GM12878 (cell line): Measurements from ENCODE around the gene CEBPG. TPM values are rescaled to one million over a fixed set of nuclear protein-coding genes. Genes with fewer than 3 reads are reported as not detected.

Source experiments
- ATAC-seq: fragments of 200-7000 bp; cut with Tn5 transposase; 3 replicates; pipeline ENCODE4 v1.9.1; 2020; ENCODE audit warnings: mild to moderate bottlenecking, moderate library complexity
- BruUV-seq: library from RNA; stranded (reverse); fragments of 400-500 nt; replicated peaks from 2 replicates; lab custom pipeline; 2021; lab: Mats Ljungman, UMichigan
- CTCF ChIA-PET: fragments of 300-600 bp; sonication (Branson Sonifier 250); formaldehyde crosslinking; extraction: SDS; loops from one replicate; lab custom pipeline; 2021; ENCODE audit warnings: inconsistent platforms; lab: Yijun Ruan, JAX
- POLR2A ChIA-PET: fragments of 350-600 bp; formaldehyde crosslinking; extraction: SDS; loops from one replicate; lab custom pipeline; 2021; ENCODE audit warnings: inconsistent platforms; lab: Charles Lee
- RAD21 ChIA-PET: fragments of 300-600 bp; sonication (Branson Sonifier 250); formaldehyde crosslinking; loops from one replicate; lab custom pipeline; 2023; ENCODE audit warnings: antibody characterized with exemption; ENCODE audit not compliant: unreplicated experiment; lab: Charles Lee
- SMC1A ChIA-PET: fragments of 300-600 bp; sonication (Branson Sonifier 250); formaldehyde crosslinking; loops from one replicate; lab custom pipeline; 2023; ENCODE audit not compliant: unreplicated experiment, uncharacterized antibody; lab: Charles Lee
- DNase-seq: peaks from one replicate; pipeline ENCODE4 v3.0.0-alpha.2; 2011; ENCODE audit warnings: low read depth, low spot score
- FAIRE-seq: peaks from 3 replicates; lab custom pipeline; 2011; peaks lifted over from hg19 to GRCh38; lab: Jason Lieb, UNC
- H2AFZ ChIP-seq: 2 replicates; pipeline ENCODE4 v1.6.0; 2011; ENCODE audit warnings: low read depth, low read length, control low read depth; ENCODE audit not compliant: control insufficient read depth
- H3K27ac ChIP-seq: 2 replicates; pipeline ENCODE4 v1.5.1; 2011; ENCODE audit warnings: control low read depth; ENCODE audit not compliant: control insufficient read depth, insufficient read depth
- H3K27me3 ChIP-seq, 2 experiments: replicated peaks in 1 of 2; 2 replicates each; pipeline versions ENCODE4 v1.6.0 to v1.6.1; 2011; ENCODE audit warnings: low read length in 1 of 2; ENCODE audit not compliant: control insufficient read depth in 2 of 2, insufficient read depth in 2 of 2
- H3K36me3 ChIP-seq, 2 experiments: 2 replicates each; pipeline ENCODE4 v1.5.1; 2011; ENCODE audit warnings: low read length in 1 of 2; ENCODE audit not compliant: control insufficient read depth in 2 of 2, insufficient read depth in 2 of 2
- H3K4me1 ChIP-seq: 2 replicates; pipeline ENCODE4 v1.6.1; 2011; ENCODE audit warnings: mild to moderate bottlenecking, low read length, moderate library complexity, mixed read lengths; ENCODE audit not compliant: control insufficient read depth, insufficient read depth
- H3K4me2 ChIP-seq: 2 replicates; pipeline ENCODE4 v1.6.0; 2011; ENCODE audit warnings: control low read depth; ENCODE audit not compliant: control insufficient read depth, insufficient read depth
- H3K4me3 ChIP-seq: fragments of 200-600 bp; sonication (generic); 2 replicates; pipeline ENCODE4 v1.5.1; 2016
- H3K79me2 ChIP-seq: 2 replicates; pipeline ENCODE4 v1.6.0; 2011; ENCODE audit warnings: low read length; ENCODE audit not compliant: control insufficient read depth, insufficient read depth
- H3K9ac ChIP-seq: 2 replicates; pipeline ENCODE4 v1.8.0; 2011; ENCODE audit warnings: low read length, control low read depth, mixed read lengths; ENCODE audit not compliant: control insufficient read depth, insufficient read depth
- H3K9me3 ChIP-seq: replicated peaks from 3 replicates; pipeline ENCODE4 v1.5.1; 2011; ENCODE audit warnings: mild to moderate bottlenecking, low read length; ENCODE audit not compliant: control insufficient read depth, insufficient read depth
- H4K20me1 ChIP-seq: 2 replicates; pipeline ENCODE4 v1.6.0; 2011; ENCODE audit not compliant: control insufficient read depth, insufficient read depth
- JUND ChIP-seq: IDR thresholded peaks from 2 replicates; pipeline ENCODE4 v1.6.1; 2012; ENCODE audit warnings: low read depth, mild to moderate bottlenecking, low read length, improper control_type of control experiment, moderate library complexity
- MAX ChIP-seq: IDR thresholded peaks from 2 replicates; pipeline ENCODE4 v1.6.1; 2012; ENCODE audit warnings: low read depth, low read length, improper control_type of control experiment
- NBN ChIP-seq: fragments of 450-650 bp; IDR thresholded peaks from 2 replicates; pipeline ENCODE4 v1.6.1; 2016
- NFYB ChIP-seq: IDR thresholded peaks from 2 replicates; pipeline ENCODE4 v1.6.1; 2011; ENCODE audit warnings: low read depth, mild to moderate bottlenecking, low read length, improper control_type of control experiment, moderate library complexity; ENCODE audit not compliant: insufficient read depth
- NR2C1 ChIP-seq: fragments of 450-650 bp; IDR thresholded peaks from 2 replicates; pipeline ENCODE4 v1.6.1; 2017; ENCODE audit warnings: antibody characterized with exemption, mild to moderate bottlenecking, moderate library complexity
- RAD21 ChIP-seq: IDR thresholded peaks from 2 replicates; pipeline ENCODE4 v1.6.1; 2011; ENCODE audit warnings: mild to moderate bottlenecking, low read depth, low read length, moderate library complexity; ENCODE audit not compliant: insufficient read depth
- SMAD5 ChIP-seq: IDR thresholded peaks from 2 replicates; pipeline ENCODE4 v1.6.1; 2016; ENCODE audit warnings: antibody characterized with exemption, low read depth
- SUPT20H ChIP-seq: IDR thresholded peaks from 2 replicates; pipeline ENCODE4 v1.6.1; 2011; ENCODE audit warnings: low read depth, mild to moderate bottlenecking, low read length, moderate library complexity, borderline replicate concordance; ENCODE audit not compliant: control insufficient read depth
- TCF7 ChIP-seq: IDR thresholded peaks from 2 replicates; pipeline ENCODE4 v1.6.1; 2014; ENCODE audit warnings: antibody characterized with exemption, borderline replicate concordance
- WRNIP1 ChIP-seq: IDR thresholded peaks from 2 replicates; pipeline ENCODE4 v1.6.1; 2011; ENCODE audit warnings: low read depth, low read length, improper control_type of control experiment, borderline replicate concordance
- YBX1 ChIP-seq: fragments of 450-650 bp; IDR thresholded peaks from 2 replicates; pipeline ENCODE4 v1.6.1; 2016; ENCODE audit warnings: antibody characterized with exemption
- YY1 ChIP-seq: IDR thresholded peaks from 2 replicates; pipeline ENCODE4 v1.6.1; 2011; ENCODE audit warnings: low read depth, mild to moderate bottlenecking, low read length
- ZNF24 ChIP-seq: fragments of 450-650 bp; IDR thresholded peaks from 2 replicates; pipeline ENCODE4 v1.6.1; 2017; ENCODE audit warnings: antibody characterized with exemption, mild to moderate bottlenecking
- WGBS: methylation state at CpG from one replicate; pipeline ENCODE4 v1.1.6; 2016; ENCODE audit warnings: low lambda C conversion rate; ENCODE audit not compliant: insufficient replicate concordance, insufficient coverage; ENCODE audit errors: missing lambda C conversion rate; 5-methylcytosine and 5-hydroxymethylcytosine counted together
- in situ Hi-C: fragments of 300-500 bp; cut with MboI; formaldehyde crosslinking; loops from 9 replicates; pipeline ENCODE4 v1.14.3; 2018; ENCODE audit warnings: mixed read lengths
- intact Hi-C: fragments of 100-400 bp; cut with micrococcal nuclease; formaldehyde crosslinking; loops from one replicate; pipeline ENCODE4 v1.14.2; 2022; ENCODE audit not compliant: unreplicated experiment
- polyA plus RNA-seq, 11 experiments: library from polyadenylated mRNA; depleted of rRNA in 4 of 11; unstranded in 6 of 11; stranded (reverse) in 5 of 11; fragments of >200 nt; fragmentation: Nextera tagmentation in 4 of 11; fragmentation: Illumina TruSeq in 1 of 11; extraction: Ambion mirVana in 4 of 11; extraction: Trizol in 1 of 11; gene quantifications; 1 replicate in 1 of 11; 2 replicates in 10 of 11; pipeline versions ENCODE4 v1.2.1 to v1.2.3, GENCODE V29; 2011 to 2016; ENCODE audit warnings: inconsistent platforms in 2 of 11, missing spikeins in 2 of 11, low read depth in 1 of 11
- total RNA-seq, 4 experiments: library from RNA; depleted of rRNA in 3 of 4; stranded (reverse); fragments of >200 nt in 3 of 4; fragmentation: Illumina TruSeq in 1 of 4; extraction: Trizol in 1 of 4; gene quantifications; 2 replicates each; pipeline versions ENCODE4 v1.2.1 to v1.2.3, GENCODE V29; 2013 to 2021
- TF ChIP-seq, protein P1 (sequence below): IDR thresholded peaks from 2 replicates; pipeline ENCODE4 v1.6.1; 2012; ENCODE audit warnings: mild to moderate bottlenecking, low read depth, low read length

The CEBPG gene
- total and polyA plus RNA-seq, 10 of the 15 experiments (the other 5 are each of a cell fraction or from before 2014, with no cell fraction given) = 5.2 to 22.4 (median 20.0) TPM

- SMC1A ChIA-PET = no interaction called here
- 52% methylated on average over 3 of the region's 3 CpGs for WGBS
- RAD21 ChIA-PET = no interaction called here
- Histone ChIP-seq H3K9ac (no peak overlapping the region), H3K27me3 (no peaks in the 10 kb centered on the region), H3K27ac (no peak overlapping the region), H3K4me3 (no peak overlapping the region), H3K4me1 (no peaks in the 10 kb centered on the region), H2AFZ (no peak overlapping the region), H3K36me3 (no peaks in the 10 kb centered on the region), H3K79me2 (no peaks in the 10 kb centered on the region), H3K9me3 (no peaks in the 10 kb centered on the region), H3K4me2 (no peak overlapping the region), H4K20me1 (no peaks in the 10 kb centered on the region)
- BruUV-seq = no TSS peak
- in situ Hi-C loops = loop anchor here (5.0 kb wide), 1 partner anchor 350 kb away; no protein-coding TSS in a partner anchor
- TF ChIP-seq NFYB = no peak
- TF ChIP-seq RAD21 = no peak
- FAIRE-seq (no peak), DNase-seq (no peak), ATAC-seq (no peak)
- intact Hi-C loops = no loop called here
- POLR2A ChIA-PET = no interaction called here
- CTCF ChIA-PET = no interaction called here
Observed at GRCh38 chr19:33422369-33423180, 49.1 kb downstream of the CEBPG start.

DNA sequence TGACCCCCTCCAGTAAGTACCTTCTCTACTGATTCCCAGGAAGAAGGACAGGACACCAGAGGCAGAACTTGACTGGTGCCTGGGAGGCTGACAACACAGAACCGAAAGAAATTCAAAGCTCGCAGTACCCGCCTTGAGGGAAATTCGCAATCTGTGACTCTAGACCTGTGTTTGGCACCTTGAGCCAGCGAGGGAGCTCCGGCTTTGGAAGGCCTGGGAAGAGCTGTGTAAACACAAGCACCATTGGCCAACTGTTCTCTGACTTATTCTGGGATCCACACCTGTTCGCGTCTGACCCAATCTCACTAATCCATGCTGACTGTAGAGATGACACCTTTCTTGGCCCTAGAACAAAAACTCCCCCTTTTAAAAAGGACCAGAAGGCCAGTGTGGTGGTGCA, 50.7 kb downstream of the CEBPG start:
- no peaks in the 10 kb centered on the region for H3K79me2 ChIP-seq
- no peak for FAIRE-seq
- TF ChIP-seq TCF7 (no peak), JUND (no peak), YY1 (no peak), NR2C1 (no peak), ZNF24 (no peak), MAX (no peak), WRNIP1 (no peak), NBN (no peak), SUPT20H (no peak), SMAD5 (no peak), YBX1 (no peak)
- TF ChIP-seq, protein P1, sequence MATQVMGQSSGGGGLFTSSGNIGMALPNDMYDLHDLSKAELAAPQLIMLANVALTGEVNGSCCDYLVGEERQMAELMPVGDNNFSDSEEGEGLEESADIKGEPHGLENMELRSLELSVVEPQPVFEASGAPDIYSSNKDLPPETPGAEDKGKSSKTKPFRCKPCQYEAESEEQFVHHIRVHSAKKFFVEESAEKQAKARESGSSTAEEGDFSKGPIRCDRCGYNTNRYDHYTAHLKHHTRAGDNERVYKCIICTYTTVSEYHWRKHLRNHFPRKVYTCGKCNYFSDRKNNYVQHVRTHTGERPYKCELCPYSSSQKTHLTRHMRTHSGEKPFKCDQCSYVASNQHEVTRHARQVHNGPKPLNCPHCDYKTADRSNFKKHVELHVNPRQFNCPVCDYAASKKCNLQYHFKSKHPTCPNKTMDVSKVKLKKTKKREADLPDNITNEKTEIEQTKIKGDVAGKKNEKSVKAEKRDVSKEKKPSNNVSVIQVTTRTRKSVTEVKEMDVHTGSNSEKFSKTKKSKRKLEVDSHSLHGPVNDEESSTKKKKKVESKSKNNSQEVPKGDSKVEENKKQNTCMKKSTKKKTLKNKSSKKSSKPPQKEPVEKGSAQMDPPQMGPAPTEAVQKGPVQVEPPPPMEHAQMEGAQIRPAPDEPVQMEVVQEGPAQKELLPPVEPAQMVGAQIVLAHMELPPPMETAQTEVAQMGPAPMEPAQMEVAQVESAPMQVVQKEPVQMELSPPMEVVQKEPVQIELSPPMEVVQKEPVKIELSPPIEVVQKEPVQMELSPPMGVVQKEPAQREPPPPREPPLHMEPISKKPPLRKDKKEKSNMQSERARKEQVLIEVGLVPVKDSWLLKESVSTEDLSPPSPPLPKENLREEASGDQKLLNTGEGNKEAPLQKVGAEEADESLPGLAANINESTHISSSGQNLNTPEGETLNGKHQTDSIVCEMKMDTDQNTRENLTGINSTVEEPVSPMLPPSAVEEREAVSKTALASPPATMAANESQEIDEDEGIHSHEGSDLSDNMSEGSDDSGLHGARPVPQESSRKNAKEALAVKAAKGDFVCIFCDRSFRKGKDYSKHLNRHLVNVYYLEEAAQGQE = no peak

More for the DNA sequence above, 50.7 kb downstream of the CEBPG start:
- Histone ChIP-seq H3K27ac (no peak overlapping the region), H3K36me3 (no peaks in the 10 kb centered on the region), H3K4me1 (no peaks in the 10 kb centered on the region), H3K27me3 (no peaks in the 10 kb centered on the region), H3K9ac (no peak overlapping the region), H3K4me3 (no peak overlapping the region), H3K9me3 (no peaks in the 10 kb centered on the region), H2AFZ (no peak overlapping the region), H4K20me1 (no peaks in the 10 kb centered on the region), H3K4me2 (no peak overlapping the region)
- in situ Hi-C loops = loop anchor here (5.0 kb wide), 1 partner anchor 348 kb away; no protein-coding TSS in a partner anchor
- no peak for ATAC-seq
- ChIA-PET CTCF (no interaction called here), RAD21 (no interaction called here), POLR2A (no interaction called here), SMC1A (no interaction called here)
- WGBS = 76% methylated on average over 8 of the region's 8 CpGs
- no peak for DNase-seq
- intact Hi-C loops = no loop called here
- no TSS peak for BruUV-seq
